Right lobe of liver (tissue), 4 donors: ENCODE measurements around the gene FAM24A.

Source experiments
- CTCF ChIP-seq, 4 donors: fragments of 200-600 bp in 3 of 4; fragments of 450-650 bp in 1 of 4; IDR thresholded peaks; one replicate each; pipeline versions ENCODE4 v1.5.1 to v1.8.0; 2016 to 2022; ENCODE audit warnings: antibody characterized with exemption in 4 of 4, mild to moderate bottlenecking in 2 of 4
- POLR2A ChIP-seq: fragments of 450-650 bp; IDR thresholded peaks from one replicate; pipeline ENCODE4 v1.6.1; 2017; ENCODE audit warnings: antibody characterized with exemption, mild to moderate bottlenecking
- donor health status: DM: no; HTN: no; CAD: no.
- donor health status: DM: no; HTN: no; CAD: no.
- donor health status: DM: no; HTN: yes; CAD: no.

- no peak for TF ChIP-seq CTCF (IDR thresholded peaks at IDR 0.05)
- no peak for TF ChIP-seq POLR2A
Measured at GRCh38 chr10:122949296-122949695, 38.9 kb downstream of the FAM24A start.
